ENCODE measurements around the gene VWC2. TPM values are rescaled to one million over a fixed set of nuclear protein-coding genes. Genes with fewer than 3 reads are reported as not detected.

The VWC2 gene
- polyA plus RNA-seq, 2 donors: 0.02 to 0.06 TPM

DNA sequence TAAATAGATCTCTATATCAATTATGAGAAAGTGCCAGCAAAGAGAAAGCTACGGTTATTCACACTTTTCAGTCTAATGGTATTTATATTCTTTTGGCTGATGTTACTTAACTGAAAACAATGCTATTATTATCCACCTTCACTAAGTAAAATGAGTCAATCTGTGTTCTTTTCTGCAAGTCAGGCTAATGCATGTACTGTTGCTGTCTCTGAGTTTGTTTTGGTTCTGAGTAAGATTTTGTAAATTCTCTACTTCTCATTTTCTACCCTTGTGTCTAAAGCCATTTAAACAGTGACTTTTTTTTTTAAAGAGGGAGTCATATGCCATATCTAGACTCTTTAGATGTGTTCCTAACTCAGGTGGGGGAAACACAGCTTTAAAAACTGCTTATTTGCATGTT lies 7.5 kb downstream of the VWC2 start:
- no peaks in the 10 kb centered on the region for H3K9me3 ChIP-seq (ENCODE audit: control insufficient read depth in 2 of 2, insufficient read depth in 1 of 2, low read depth in 1 of 2, low read length in 1 of 2)
- H3K4me3 ChIP-seq (ENCODE audit: low read depth in 1 of 2, low read length in 2 of 2): no peak overlapping the region
- peaks cover 0 to 1% of the 10 kb centered on the region in 2 donors for H3K4me1 ChIP-seq (ENCODE audit: control insufficient read depth in 2 of 2, insufficient read depth in 2 of 2, low read length in 1 of 2)
- 77 to 81% methylated on average over 1 of the region's 1 CpG for WGBS, 2 donors
- H3K36me3 ChIP-seq (ENCODE audit: control insufficient read depth in 2 of 2, insufficient read depth in 2 of 2, low read length in 1 of 2): no peaks in the 10 kb centered on the region
- H3K27ac ChIP-seq (ENCODE audit: low read depth in 2 of 2, low read length in 1 of 2): no peak overlapping the region
- H3K27me3 ChIP-seq (ENCODE audit: control insufficient read depth in 1 of 2, insufficient read depth in 2 of 2, low read length in 2 of 2): no peaks in the 10 kb centered on the region

DNA sequence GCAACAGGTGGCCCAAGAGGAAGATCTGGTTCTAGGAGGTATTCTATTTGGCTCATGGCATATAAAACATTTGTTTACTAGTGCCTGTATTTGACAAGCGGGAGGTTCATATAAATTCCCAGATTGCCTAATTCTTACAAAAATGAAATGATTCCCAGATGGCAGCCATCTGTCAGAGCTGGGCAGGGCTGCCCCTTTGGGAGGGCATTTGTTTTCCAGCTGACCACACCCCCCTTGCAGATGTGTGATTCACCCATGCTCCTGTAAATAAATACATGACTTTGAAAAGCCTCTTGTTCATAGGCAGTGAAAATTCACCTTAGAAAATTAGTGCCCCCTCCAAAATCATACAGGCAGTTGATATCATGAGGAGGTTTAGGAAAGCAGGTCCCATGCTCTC lies 8.6 kb downstream of the VWC2 start:
- Histone ChIP-seq H3K27ac (ENCODE audit: low read depth in 2 of 2, low read length in 1 of 2) (no peak overlapping the region), H3K36me3 (ENCODE audit: control insufficient read depth in 2 of 2, insufficient read depth in 2 of 2, low read length in 1 of 2) (no peaks in the 10 kb centered on the region), H3K4me3 (ENCODE audit: low read depth in 1 of 2, low read length in 2 of 2) (no peak overlapping the region), H3K4me1 (ENCODE audit: control insufficient read depth in 2 of 2, insufficient read depth in 2 of 2, low read length in 1 of 2) (no peaks in the 10 kb centered on the region), H3K9me3 (ENCODE audit: control insufficient read depth in 2 of 2, insufficient read depth in 1 of 2, low read depth in 1 of 2, low read length in 1 of 2) (no peaks in the 10 kb centered on the region), H3K27me3 (ENCODE audit: control insufficient read depth in 1 of 2, insufficient read depth in 2 of 2, low read length in 2 of 2) (no peaks in the 10 kb centered on the region)
- 81 to 82% methylated on average over 1 of the region's 1 CpG for WGBS, 2 donors

DNA sequence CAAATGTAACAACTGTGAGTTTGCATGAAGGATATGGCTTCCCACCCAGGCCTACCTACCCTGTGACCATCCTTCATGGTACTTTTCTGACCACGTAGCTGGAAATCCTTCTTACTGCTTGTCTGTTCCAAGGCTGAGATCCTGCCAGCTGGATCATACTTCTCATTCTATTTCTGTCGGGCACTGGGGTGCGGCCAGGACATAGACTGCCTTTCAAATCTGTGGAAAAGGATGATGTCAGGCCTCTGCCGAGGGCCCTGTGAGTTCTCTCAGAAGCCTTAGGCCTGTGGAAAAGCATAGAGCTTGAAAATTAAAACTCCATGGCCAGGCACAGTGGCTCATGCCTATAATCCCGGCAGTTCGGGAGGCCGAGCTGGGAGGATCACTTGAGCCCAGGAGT lies 10.0 kb downstream of the VWC2 start:
- no peaks in the 10 kb centered on the region for H3K27me3 ChIP-seq (ENCODE audit: control insufficient read depth in 1 of 2, insufficient read depth in 2 of 2, low read length in 2 of 2)
- H3K4me3 ChIP-seq (ENCODE audit: low read depth in 1 of 2, low read length in 2 of 2): no peak overlapping the region
- no peaks in the 10 kb centered on the region for H3K9me3 ChIP-seq (ENCODE audit: control insufficient read depth in 2 of 2, insufficient read depth in 1 of 2, low read depth in 1 of 2, low read length in 1 of 2)
- H3K36me3 ChIP-seq (ENCODE audit: control insufficient read depth in 2 of 2, insufficient read depth in 2 of 2, low read length in 1 of 2): no peaks in the 10 kb centered on the region
- no peak overlapping the region for H3K27ac ChIP-seq (ENCODE audit: low read depth in 2 of 2, low read length in 1 of 2)
- H3K4me1 ChIP-seq (ENCODE audit: control insufficient read depth in 2 of 2, insufficient read depth in 2 of 2, low read length in 1 of 2): no peaks in the 10 kb centered on the region
- WGBS, 2 donors: 45 to 65% methylated on average over 7 of the region's 7 CpGs

GRCh38 chr7:49787980-49788379 lies 14.5 kb downstream of the VWC2 start:
- Histone ChIP-seq H3K36me3 (ENCODE audit: control insufficient read depth in 2 of 2, insufficient read depth in 2 of 2, low read length in 1 of 2) (no peaks in the 10 kb centered on the region), H3K27ac (ENCODE audit: low read depth in 2 of 2, low read length in 1 of 2) (no peak overlapping the region), H3K4me1 (ENCODE audit: control insufficient read depth in 2 of 2, insufficient read depth in 2 of 2, low read length in 1 of 2) (no peaks in the 10 kb centered on the region), H3K4me3 (ENCODE audit: low read depth in 1 of 2, low read length in 2 of 2) (no peak overlapping the region), H3K27me3 (ENCODE audit: control insufficient read depth in 1 of 2, insufficient read depth in 2 of 2, low read length in 2 of 2) (no peaks in the 10 kb centered on the region), H3K9me3 (ENCODE audit: control insufficient read depth in 2 of 2, insufficient read depth in 1 of 2, low read depth in 1 of 2, low read length in 1 of 2) (peaks cover 0 to 4% of the 10 kb centered on the region in 2 donors)
- 83 to 87% methylated on average over 5 of the region's 5 CpGs for WGBS, 2 donors

GRCh38 chr7:49788455-49789059 lies 15.1 kb downstream of the VWC2 start:
- Histone ChIP-seq H3K27ac (ENCODE audit: low read depth in 2 of 2, low read length in 1 of 2) (no peak overlapping the region), H3K4me1 (ENCODE audit: control insufficient read depth in 2 of 2, insufficient read depth in 2 of 2, low read length in 1 of 2) (no peaks in the 10 kb centered on the region), H3K4me3 (ENCODE audit: low read depth in 1 of 2, low read length in 2 of 2) (no peak overlapping the region), H3K27me3 (ENCODE audit: control insufficient read depth in 1 of 2, insufficient read depth in 2 of 2, low read length in 2 of 2) (no peaks in the 10 kb centered on the region), H3K9me3 (ENCODE audit: control insufficient read depth in 2 of 2, insufficient read depth in 1 of 2, low read depth in 1 of 2, low read length in 1 of 2) (peaks cover 0 to 4% of the 10 kb centered on the region in 2 donors), H3K36me3 (ENCODE audit: control insufficient read depth in 2 of 2, insufficient read depth in 2 of 2, low read length in 1 of 2) (no peaks in the 10 kb centered on the region)
- WGBS, 2 donors: 93 to 94% methylated on average over 4 of the region's 4 CpGs

DNA sequence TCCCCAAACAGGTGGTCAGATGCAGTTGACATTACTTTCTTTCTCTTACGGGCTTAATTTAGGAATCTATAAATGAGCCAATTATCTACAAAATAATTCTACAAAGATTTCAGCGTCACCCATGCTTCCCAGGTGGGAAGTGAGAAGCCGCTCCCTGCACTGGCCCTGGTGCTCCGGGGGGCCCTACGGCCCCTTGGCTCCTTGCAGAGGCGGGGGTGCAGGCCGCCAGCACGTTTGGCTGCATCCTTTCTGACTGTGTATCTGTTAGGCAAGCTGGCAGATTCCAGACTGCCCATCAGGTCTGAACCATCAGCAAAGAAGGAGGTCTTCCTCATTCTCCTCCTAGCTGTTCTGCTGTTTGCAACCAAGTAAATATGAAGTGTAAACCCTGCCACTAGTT lies 16.3 kb downstream of the VWC2 start:
- no peak overlapping the region for H3K4me3 ChIP-seq (ENCODE audit: low read depth in 1 of 2, low read length in 2 of 2)
- no peak overlapping the region for H3K27ac ChIP-seq (ENCODE audit: low read depth in 2 of 2, low read length in 1 of 2)
- no peaks in the 10 kb centered on the region for H3K36me3 ChIP-seq (ENCODE audit: control insufficient read depth in 2 of 2, insufficient read depth in 2 of 2, low read length in 1 of 2)
- H3K4me1 ChIP-seq (ENCODE audit: control insufficient read depth in 2 of 2, insufficient read depth in 2 of 2, low read length in 1 of 2): no peaks in the 10 kb centered on the region
- H3K9me3 ChIP-seq (ENCODE audit: control insufficient read depth in 2 of 2, insufficient read depth in 1 of 2, low read depth in 1 of 2, low read length in 1 of 2): peaks cover 0 to 4% of the 10 kb centered on the region in 2 donors
- no peaks in the 10 kb centered on the region for H3K27me3 ChIP-seq (ENCODE audit: control insufficient read depth in 1 of 2, insufficient read depth in 2 of 2, low read length in 2 of 2)
- WGBS, 2 donors: 83 to 85% methylated on average over 8 of the region's 8 CpGs

GRCh38 chr7:49790209-49790608 lies 16.8 kb downstream of the VWC2 start:
- no peaks in the 10 kb centered on the region for H3K36me3 ChIP-seq (ENCODE audit: control insufficient read depth in 2 of 2, insufficient read depth in 2 of 2, low read length in 1 of 2)
- no peaks in the 10 kb centered on the region for H3K27me3 ChIP-seq (ENCODE audit: control insufficient read depth in 1 of 2, insufficient read depth in 2 of 2, low read length in 2 of 2)
- H3K9me3 ChIP-seq (ENCODE audit: control insufficient read depth in 2 of 2, insufficient read depth in 1 of 2, low read depth in 1 of 2, low read length in 1 of 2): peaks cover 0 to 4% of the 10 kb centered on the region in 2 donors
- 54 to 66% methylated on average over 2 of the region's 2 CpGs for WGBS, 2 donors
- no peak overlapping the region for H3K27ac ChIP-seq (ENCODE audit: low read depth in 2 of 2, low read length in 1 of 2)
- no peaks in the 10 kb centered on the region for H3K4me1 ChIP-seq (ENCODE audit: control insufficient read depth in 2 of 2, insufficient read depth in 2 of 2, low read length in 1 of 2)
- H3K4me3 ChIP-seq (ENCODE audit: low read depth in 1 of 2, low read length in 2 of 2): no peak overlapping the region

DNA sequence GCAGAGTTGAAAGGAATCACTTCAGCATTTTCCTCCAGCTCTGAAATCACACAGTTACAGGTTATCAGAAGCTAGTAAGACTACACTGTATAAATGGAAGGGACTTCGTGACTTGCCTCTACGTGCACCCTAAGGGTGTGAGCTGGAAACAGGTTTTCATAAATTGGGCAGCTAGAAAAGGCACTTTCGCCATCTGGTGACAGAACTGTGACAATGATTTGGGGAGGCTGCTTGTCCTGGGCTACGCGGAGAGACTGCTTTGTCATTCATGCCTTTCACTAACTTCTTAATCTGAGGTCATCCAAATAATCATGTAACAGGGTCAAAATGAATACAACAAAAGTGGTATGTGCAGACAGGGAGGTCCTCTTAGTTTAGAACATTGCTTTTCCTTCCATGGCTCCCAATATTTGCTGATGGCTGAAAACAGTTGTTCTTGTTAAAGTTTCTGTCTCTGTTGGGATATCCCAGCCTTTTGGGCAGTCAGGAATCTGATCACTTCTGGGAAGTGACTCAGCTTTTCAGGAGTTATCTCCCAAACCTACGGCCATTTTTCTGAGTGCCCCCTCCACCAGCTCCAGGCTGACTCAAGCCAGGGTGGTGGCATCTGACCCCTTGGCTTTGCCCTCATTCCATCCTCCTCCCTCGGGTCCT lies 17.8 kb downstream of the VWC2 start:
- H3K4me1 ChIP-seq (ENCODE audit: control insufficient read depth in 2 of 2, insufficient read depth in 2 of 2, low read length in 1 of 2): no peaks in the 10 kb centered on the region
- H3K27me3 ChIP-seq (ENCODE audit: control insufficient read depth in 1 of 2, insufficient read depth in 2 of 2, low read length in 2 of 2): no peaks in the 10 kb centered on the region
- H3K4me3 ChIP-seq (ENCODE audit: low read depth in 1 of 2, low read length in 2 of 2): no peak overlapping the region
- no peak overlapping the region for H3K27ac ChIP-seq (ENCODE audit: low read depth in 2 of 2, low read length in 1 of 2)
- peaks cover 0 to 4% of the 10 kb centered on the region in 2 donors for H3K9me3 ChIP-seq (ENCODE audit: control insufficient read depth in 2 of 2, insufficient read depth in 1 of 2, low read depth in 1 of 2, low read length in 1 of 2)
- H3K36me3 ChIP-seq (ENCODE audit: control insufficient read depth in 2 of 2, insufficient read depth in 2 of 2, low read length in 1 of 2): no peaks in the 10 kb centered on the region
- WGBS, 2 donors: 22 to 24% methylated on average over 7 of the region's 7 CpGs

GRCh38 chr7:49797987-49798660 lies 24.7 kb downstream of the VWC2 start:
- no peak overlapping the region for H3K27ac ChIP-seq (ENCODE audit: low read depth in 2 of 2, low read length in 1 of 2)
- no peaks in the 10 kb centered on the region for H3K27me3 ChIP-seq (ENCODE audit: control insufficient read depth in 1 of 2, insufficient read depth in 2 of 2, low read length in 2 of 2)
- no peaks in the 10 kb centered on the region for H3K36me3 ChIP-seq (ENCODE audit: control insufficient read depth in 2 of 2, insufficient read depth in 2 of 2, low read length in 1 of 2)
- no peak overlapping the region for H3K4me3 ChIP-seq (ENCODE audit: low read depth in 1 of 2, low read length in 2 of 2)
- WGBS, 2 donors: 69 to 85% methylated on average over 6 of the region's 6 CpGs
- H3K4me1 ChIP-seq (ENCODE audit: control insufficient read depth in 2 of 2, insufficient read depth in 2 of 2, low read length in 1 of 2): peaks cover 0 to 4% of the 10 kb centered on the region in 2 donors
- no peaks in the 10 kb centered on the region for H3K9me3 ChIP-seq (ENCODE audit: control insufficient read depth in 2 of 2, insufficient read depth in 1 of 2, low read depth in 1 of 2, low read length in 1 of 2)
